Caco-2 (cell line): ENCODE data around the gene ATF4. TPM values are rescaled to one million over a fixed set of nuclear protein-coding genes. Genes with fewer than 3 reads are reported as not detected.

Experiments
- BruUV-seq: library from RNA; stranded (reverse); fragments of 400-500 nt; replicated peaks from 2 replicates; lab custom pipeline; 2021; lab: Mats Ljungman, UMichigan
- CTCF ChIA-PET: fragments of 300-600 bp; sonication (Branson Sonifier 250); formaldehyde crosslinking; loops from one replicate; lab custom pipeline; 2022; ENCODE audit warnings: antibody characterized with exemption; lab: Charles Lee
- POLR2A ChIA-PET: fragments of 300-600 bp; sonication (Branson Sonifier 250); formaldehyde crosslinking; loops from one replicate; lab custom pipeline; 2022; ENCODE audit warnings: antibody characterized with exemption; lab: Charles Lee
- DNase-seq, 2 experiments: peaks; one replicate each; pipeline versions ENCODE4 v3.0.0 to v3.0.0-alpha.2; 2020 to 2022
- H3K27me3 ChIP-seq: replicated peaks from 2 replicates; pipeline ENCODE4 v1.6.0; 2011; ENCODE audit warnings: low read length; ENCODE audit not compliant: control insufficient read depth, insufficient read depth
- H3K36me3 ChIP-seq: 2 replicates; pipeline ENCODE4 v1.5.1; 2011; ENCODE audit warnings: low read length; ENCODE audit not compliant: control insufficient read depth, insufficient read depth
- H3K4me1 ChIP-seq: fragments of 250-450 bp; sonication (Bioruptor Pico); 2 replicates; pipeline ENCODE4 v1.5.1; 2020; ENCODE audit warnings: mild to moderate bottlenecking
- H3K4me3 ChIP-seq: 2 replicates; pipeline ENCODE4 v1.5.1; 2011; ENCODE audit warnings: low read depth, mild to moderate bottlenecking, control low read depth, low read length
- H3K9me3 ChIP-seq: fragments of 250-450 bp; sonication (Bioruptor Pico); 2 replicates; pipeline ENCODE4 v1.5.1; 2020; ENCODE audit warnings: mild to moderate bottlenecking, moderate library complexity
- H3K27ac Mint-ChIP-seq: one replicate; pipeline ENCODE4 v1.8.0; 2022; ENCODE audit warnings: mixed read lengths; ENCODE audit not compliant: unreplicated experiment
- H3K27me3 Mint-ChIP-seq: one replicate; pipeline ENCODE4 v1.8.0; 2022; ENCODE audit warnings: mixed read lengths; ENCODE audit not compliant: insufficient read depth, unreplicated experiment
- H3K36me3 Mint-ChIP-seq: one replicate; pipeline ENCODE4 v1.8.0; 2022; ENCODE audit warnings: mild to moderate bottlenecking, mixed read lengths; ENCODE audit not compliant: insufficient read depth, unreplicated experiment
- H3K4me1 Mint-ChIP-seq: one replicate; pipeline ENCODE4 v1.8.0; 2022; ENCODE audit warnings: low read depth, mixed read lengths; ENCODE audit not compliant: unreplicated experiment
- H3K4me3 Mint-ChIP-seq: one replicate; pipeline ENCODE4 v1.8.0; 2022; ENCODE audit warnings: mild to moderate bottlenecking, moderate library complexity, mixed read lengths; ENCODE audit not compliant: unreplicated experiment
- H3K9me3 Mint-ChIP-seq: one replicate; pipeline ENCODE4 v1.8.0; 2022; ENCODE audit warnings: mixed read lengths; ENCODE audit not compliant: unreplicated experiment
- CTCF ChIP-seq, 2 experiments: fragments of 200-600 bp in 1 of 2; IDR thresholded peaks; 1 replicate in 1 of 2; 2 replicates in 1 of 2; pipeline versions ENCODE4 v1.5.1 to v1.8.0; 2011 to 2022; ENCODE audit warnings: antibody characterized with exemption in 1 of 2, control low read depth in 1 of 2, inconsistent platforms in 1 of 2, low read depth in 1 of 2, low read length in 1 of 2, mild to moderate bottlenecking in 1 of 2, moderate library complexity in 1 of 2; ENCODE audit not compliant: insufficient read depth in 1 of 2, severe bottlenecking in 1 of 2, unreplicated experiment in 1 of 2
- intact Hi-C: fragments of 100-400 bp; cut with micrococcal nuclease; formaldehyde crosslinking; loops from one replicate; pipeline ENCODE4 v1.10.0; 2022; ENCODE audit not compliant: unreplicated experiment
- total RNA-seq: library from RNA; stranded (reverse); gene quantifications from 2 replicates; pipeline ENCODE4 v1.2.3, GENCODE V29; 2022

The ATF4 gene
- total RNA-seq, 1 experiment from 2014 or later = 647 TPM

- no peak for TF ChIP-seq CTCF (IDR thresholded peaks at IDR 0.05; ENCODE audit: insufficient read depth in 1 of 2, low read depth in 1 of 2, low read length in 1 of 2, severe bottlenecking in 1 of 2, unreplicated experiment in 1 of 2)
- peaks cover 100% of the 10 kb centered on the region for H3K36me3 Mint-ChIP-seq
- H3K27ac Mint-ChIP-seq = peak overlapping the region; percentile 98
- no peaks in the 10 kb centered on the region for H3K27me3 Mint-ChIP-seq
- H3K4me3 Mint-ChIP-seq = peak overlapping the region; percentile 37
- Histone ChIP-seq H3K4me1 (peaks cover 41% of the 10 kb centered on the region), H3K27me3 (no peaks in the 10 kb centered on the region), H3K4me3 (no peak overlapping the region), H3K9me3 (no peaks in the 10 kb centered on the region), H3K36me3 (peaks cover 11% of the 10 kb centered on the region)
- CTCF ChIA-PET = interaction anchor here (1.2 kb wide), 1 partner anchor 11 kb away, joined by 4 read pairs; no protein-coding TSS in a partner anchor
- POLR2A ChIA-PET = interaction anchor here (0.6 to 1.4 kb wide), 2 partner anchors 27 to 53 kb away, joined by 7 to 11 read pairs; no protein-coding TSS in a partner anchor
- peaks cover 41% of the 10 kb centered on the region for H3K4me1 Mint-ChIP-seq
- intact Hi-C loops = loop anchor here (5.0 to 10.0 kb wide), 2 partner anchors 180 to 208 kb away; partner anchors contain the start of genes RPL3 and SYNGR1
- DNase-seq = peak in 1 of 2 experiments; percentile 16
- no peaks in the 10 kb centered on the region for H3K9me3 Mint-ChIP-seq
- BruUV-seq = no TSS peak
These were observed 4.6 kb downstream of the ATF4 start for GRCh38 chr22:39524753-39525657.

- Mint-ChIP-seq H3K4me1 (peaks cover 44% of the 10 kb centered on the region), H3K27me3 (no peaks in the 10 kb centered on the region), H3K9me3 (no peaks in the 10 kb centered on the region), H3K4me3 (no peak overlapping the region), H3K36me3 (peaks cover 100% of the 10 kb centered on the region), H3K27ac (peak overlapping the region; percentile 98)
- ChIA-PET POLR2A (no interaction called here), CTCF (no interaction called here)
- intact Hi-C loops = loop anchor here (5.0 to 10.0 kb wide), 2 partner anchors 181 to 208 kb away; partner anchors contain the start of genes RPL3 and SYNGR1
- TF ChIP-seq CTCF (IDR thresholded peaks at IDR 0.05; ENCODE audit: insufficient read depth in 1 of 2, low read depth in 1 of 2, low read length in 1 of 2, severe bottlenecking in 1 of 2, unreplicated experiment in 1 of 2) = no peak
- H3K36me3 ChIP-seq = peaks cover 11% of the 10 kb centered on the region
- H3K9me3 ChIP-seq = no peaks in the 10 kb centered on the region
- no peak for DNase-seq
- BruUV-seq = no TSS peak
- no peak overlapping the region for H3K4me3 ChIP-seq
- H3K27me3 ChIP-seq = no peaks in the 10 kb centered on the region
- peaks cover 41% of the 10 kb centered on the region for H3K4me1 ChIP-seq
These were observed 5.3 kb downstream of the ATF4 start for GRCh38 chr22:39525658-39525975.

GRCh38 chr22:39526736-39527171 lies 6.4 kb downstream of the ATF4 start:
- H3K4me1 ChIP-seq = peaks cover 46% of the 10 kb centered on the region
- H3K36me3 Mint-ChIP-seq = peaks cover 99% of the 10 kb centered on the region
- no peaks in the 10 kb centered on the region for H3K27me3 ChIP-seq
- peaks cover 55% of the 10 kb centered on the region for H3K4me1 Mint-ChIP-seq
- no peaks in the 10 kb centered on the region for H3K9me3 ChIP-seq
- no peak overlapping the region for H3K4me3 ChIP-seq
- no TSS peak for BruUV-seq
- ChIA-PET CTCF (interaction anchor here (0.6 kb wide), 1 partner anchor 45 kb away, joined by 4 read pairs; no protein-coding TSS in a partner anchor), POLR2A (no interaction called here)
- DNase-seq = peak in 1 of 2 experiments; percentile 23
- intact Hi-C loops = loop anchor here (5.0 to 10.0 kb wide), 2 partner anchors 182 to 209 kb away; partner anchors contain the start of genes RPL3 and SYNGR1
- H3K27me3 Mint-ChIP-seq = no peaks in the 10 kb centered on the region
- peak overlapping the region; percentile 77 for H3K27ac Mint-ChIP-seq
- H3K36me3 ChIP-seq = peaks cover 11% of the 10 kb centered on the region
- no peak for TF ChIP-seq CTCF (IDR thresholded peaks at IDR 0.05; ENCODE audit: insufficient read depth in 1 of 2, low read depth in 1 of 2, low read length in 1 of 2, severe bottlenecking in 1 of 2, unreplicated experiment in 1 of 2)
- H3K4me3 Mint-ChIP-seq = peak overlapping the region; percentile 26
- no peaks in the 10 kb centered on the region for H3K9me3 Mint-ChIP-seq
